K562 (cell line): ENCODE measurements around the gene TNNI2. TPM values are rescaled to one million over a fixed set of nuclear protein-coding genes. Genes with fewer than 3 reads are reported as not detected.

Experiments
- ATAC-seq: fragments of 200-7000 bp; cut with Tn5 transposase; 3 replicates; pipeline ENCODE4 v1.9.1; 2020; ENCODE audit warnings: moderate library complexity
- BruUV-seq: library from RNA; stranded (reverse); fragments of 400-500 nt; replicated peaks from 2 replicates; lab custom pipeline; 2021; lab: Mats Ljungman, UMichigan
- CTCF ChIA-PET: fragments of 300-600 bp; formaldehyde crosslinking; extraction: SDS; loops from one replicate; lab custom pipeline; 2021; ENCODE audit warnings: low intra/inter-chr PET ratio; lab: Yijun Ruan, JAX
- POLR2A ChIA-PET: fragments of 300-600, 350-650 bp; sonication (Branson Sonifier 250); formaldehyde crosslinking; extraction: SDS; loops from one replicate; lab custom pipeline; 2021; ENCODE audit warnings: antibody characterized with exemption, inconsistent platforms; lab: Yijun Ruan, JAX
- DNase-seq, 4 experiments: peaks; one replicate each; pipeline versions ENCODE4 v3.0.0 to v3.0.0-alpha.2; 2011 to 2018; ENCODE audit warnings: low spot score in 3 of 4, mixed read lengths in 3 of 4; ENCODE audit errors: extremely low read depth in 1 of 4
- FAIRE-seq: peaks from 2 replicates; lab custom pipeline; 2011; peaks lifted over from hg19 to GRCh38; lab: Jason Lieb, UNC
- H2AFZ ChIP-seq: 2 replicates; pipeline ENCODE4 v1.6.0; 2011; ENCODE audit warnings: low read depth, low read length, control low read depth, inconsistent platforms
- H3K27ac ChIP-seq: fragments of 200-600 bp; 3 replicates; pipeline ENCODE4 v1.8.0; 2011; ENCODE audit warnings: low read depth, mild to moderate bottlenecking, control low read depth, inconsistent platforms, low read length, moderate library complexity, mixed read lengths; ENCODE audit errors: extremely low read depth
- H3K27me3 ChIP-seq, 2 experiments: fragments of 300-600 bp in 1 of 2; 2 replicates in 1 of 2; 3 replicates in 1 of 2; pipeline versions ENCODE4 v1.6.0 to v1.8.0; 2011; ENCODE audit warnings: inconsistent platforms in 2 of 2, low read length in 2 of 2, mild to moderate bottlenecking in 1 of 2, mixed read lengths in 1 of 2, moderate library complexity in 1 of 2; ENCODE audit not compliant: control insufficient read depth in 2 of 2, insufficient read depth in 2 of 2
- H3K36me3 ChIP-seq: fragments of 300-600 bp; 3 replicates; pipeline ENCODE4 v1.8.0; 2011; ENCODE audit warnings: mild to moderate bottlenecking, low read length, inconsistent platforms; ENCODE audit not compliant: control insufficient read depth, insufficient read depth
- H3K4me1 ChIP-seq, 2 experiments: fragments of 200-600 bp in 1 of 2; replicated peaks in 1 of 2; 2 replicates in 1 of 2; 3 replicates in 1 of 2; pipeline versions ENCODE4 v1.5.1 to v1.8.0; 2011; ENCODE audit warnings: inconsistent platforms in 2 of 2, low read length in 2 of 2, mild to moderate bottlenecking in 1 of 2, mixed read lengths in 1 of 2, moderate library complexity in 1 of 2; ENCODE audit not compliant: control insufficient read depth in 2 of 2, insufficient read depth in 2 of 2
- H3K4me2 ChIP-seq: 2 replicates; pipeline ENCODE4 v1.6.1; 2011; ENCODE audit warnings: low read length, control low read depth, inconsistent platforms, mixed read lengths; ENCODE audit not compliant: insufficient read depth
- H3K4me3 ChIP-seq: fragments of 200-600 bp; sonication (generic), shearing (Covaris generic); 2 replicates; pipeline ENCODE4 v1.5.1; 2016; ENCODE audit warnings: control low read depth, inconsistent platforms
- H3K79me2 ChIP-seq: fragments of 200-600 bp; 3 replicates; pipeline ENCODE4 v1.8.0; 2011; ENCODE audit warnings: low read length, inconsistent platforms; ENCODE audit not compliant: control insufficient read depth, insufficient read depth
- H3K9ac ChIP-seq, 2 experiments: 2 replicates each; pipeline versions ENCODE4 v1.6.0 to v1.6.1; 2011; ENCODE audit warnings: low read depth in 2 of 2, low read length in 2 of 2, control low read depth in 1 of 2, inconsistent platforms in 1 of 2, mild to moderate bottlenecking in 1 of 2, mixed read lengths in 1 of 2; ENCODE audit not compliant: insufficient read depth in 1 of 2
- H3K9me1 ChIP-seq: one replicate; pipeline ENCODE4 v1.6.0; 2011; ENCODE audit warnings: inconsistent platforms, mild to moderate bottlenecking, low read length, moderate library complexity; ENCODE audit not compliant: control insufficient read depth, insufficient read depth
- H3K9me3 ChIP-seq: replicated peaks from 2 replicates; pipeline ENCODE4 v1.5.1; 2011; ENCODE audit warnings: low read depth, low read length, inconsistent platforms; ENCODE audit not compliant: control insufficient read depth, insufficient read depth
- H4K20me1 ChIP-seq: replicated peaks from 2 replicates; pipeline ENCODE4 v1.6.1; 2011; ENCODE audit warnings: low read length, inconsistent platforms, mixed read lengths; ENCODE audit not compliant: control insufficient read depth, insufficient read depth
- ARNT ChIP-seq, 2 experiments: fragments of 450-650 bp; IDR thresholded peaks; 2 replicates each; pipeline ENCODE4 v1.6.1; 2016; ENCODE audit warnings: mild to moderate bottlenecking in 1 of 2
- MAFG ChIP-seq: fragments of 450-650 bp; conservative IDR thresholded peaks from 2 replicates; pipeline ENCODE4 v1.6.1; 2016; ENCODE audit warnings: missing genetic modification characterization, missing compliant biosample characterization
- MCM3 ChIP-seq: fragments of 450-650 bp; IDR thresholded peaks from 2 replicates; pipeline ENCODE4 v1.6.1; 2016
- NFRKB ChIP-seq: fragments of 450-650 bp; IDR thresholded peaks from 2 replicates; pipeline ENCODE4 v1.6.1; 2016; ENCODE audit warnings: low read depth
- RAD51 ChIP-seq: fragments of 450-650 bp; IDR thresholded peaks from 2 replicates; pipeline ENCODE4 v1.7.1; 2016; ENCODE audit warnings: low read depth, mild to moderate bottlenecking, borderline replicate concordance
- RBM15 ChIP-seq: fragments of 200-400 bp; formaldehyde crosslinking; IDR thresholded peaks from 2 replicates; pipeline ENCODE4 v1.6.1; 2018; ENCODE audit warnings: mild to moderate bottlenecking, low read length, moderate library complexity; ENCODE audit not compliant: insufficient read depth
- SMARCA5 ChIP-seq: fragments of 450-650 bp; IDR thresholded peaks from 2 replicates; pipeline ENCODE4 v1.6.1; 2016
- TOE1 ChIP-seq, 2 experiments: fragments of 450-650 bp in 1 of 2; sonication (generic) in 1 of 2; formaldehyde crosslinking in 1 of 2; IDR thresholded peaks; 2 replicates each; pipeline versions ENCODE4 v1.7.1 to v1.8.0; 2016 to 2022; ENCODE audit warnings: borderline replicate concordance in 2 of 2, mild to moderate bottlenecking in 2 of 2, antibody characterized with exemption in 1 of 2, inconsistent platforms in 1 of 2, low read depth in 1 of 2, missing genetic modification reagents in 1 of 2, moderate library complexity in 1 of 2
- ZEB2 ChIP-seq: fragments of 450-650 bp; IDR thresholded peaks from 2 replicates; pipeline ENCODE4 v1.6.1; 2016
- ZNF121 ChIP-seq: sonication (generic); formaldehyde crosslinking; conservative IDR thresholded peaks from 2 replicates; pipeline ENCODE4 v1.8.0; 2022; ENCODE audit warnings: missing genetic modification reagents
- ZNF124 ChIP-seq: sonication (generic); formaldehyde crosslinking; IDR thresholded peaks from 2 replicates; pipeline ENCODE4 v1.8.1; 2022; ENCODE audit warnings: missing genetic modification reagents
- ZNF347 ChIP-seq: fragments of 450-650 bp; formaldehyde crosslinking; IDR thresholded peaks from 2 replicates; pipeline ENCODE4 v1.4.0; 2020; ENCODE audit warnings: low read depth, mild to moderate bottlenecking, moderate library complexity
- WGBS: fragments of 100-300 bp; shearing (Covaris generic); methylation state at CpG from one replicate; pipeline ENCODE4 v1.1.6; 2016; ENCODE audit warnings: low coverage, mixed read lengths; ENCODE audit not compliant: insufficient coverage; ENCODE audit errors: missing lambda C conversion rate; 5-methylcytosine and 5-hydroxymethylcytosine counted together
- in situ Hi-C: fragments of 300-500 bp; cut with MboI; formaldehyde crosslinking; loops from 4 replicates; pipeline ENCODE4 v1.15.0; 2018; ENCODE audit warnings: inconsistent platforms, mixed read lengths
- intact Hi-C: fragments of 100-400 bp; cut with micrococcal nuclease; formaldehyde crosslinking; loops from 2 replicates; pipeline ENCODE4 v1.14.2; 2022
- polyA plus RNA-seq, 8 experiments: library from polyadenylated mRNA; depleted of rRNA in 4 of 8; stranded (reverse) in 5 of 8; unstranded in 3 of 8; fragments of >200 nt; fragmentation: Nextera tagmentation in 2 of 8; fragmentation: Illumina TruSeq in 1 of 8; extraction: Ambion mirVana in 2 of 8; extraction: Trizol in 1 of 8; gene quantifications; 2 replicates each; pipeline versions ENCODE4 v1.2.1 to v1.2.3, GENCODE V29; 2011 to 2014; ENCODE audit warnings: inconsistent platforms in 1 of 8, missing spikeins in 1 of 8
- total RNA-seq, 7 experiments: library from RNA; depleted of rRNA in 6 of 7; stranded (reverse); fragments of >200 nt in 6 of 7; fragmentation: Illumina TruSeq in 2 of 7; extraction: Trizol in 2 of 7; gene quantifications; 2 replicates each; pipeline versions ENCODE4 v1.2.1 to v1.2.3, GENCODE V29; 2011 to 2021; ENCODE audit warnings: low replicate concordance in 1 of 7
- TF ChIP-seq, protein P1 (sequence below): fragments of 250-450 bp; sonication (Bioruptor Pico); IDR thresholded peaks from 2 replicates; pipeline ENCODE4 v1.4.0; 2020; ENCODE audit warnings: mild to moderate bottlenecking
- TF ChIP-seq, protein P2 (sequence below): fragments of 250-450 bp; sonication (Bioruptor Pico); IDR thresholded peaks from 2 replicates; pipeline ENCODE4 v1.8.0; 2022; ENCODE audit warnings: moderate library complexity, mild to moderate bottlenecking, inconsistent platforms
- TF ChIP-seq, protein P3 (sequence below): fragments of 250-450 bp; sonication (Bioruptor Pico); IDR thresholded peaks from 2 replicates; pipeline ENCODE4 v1.4.0; 2020; ENCODE audit warnings: mild to moderate bottlenecking, moderate library complexity

Gene TNNI2
- total and polyA plus RNA-seq, 9 of the 15 experiments (the other 6 are each of a cell fraction or from before 2014, with no cell fraction given), result not detected

DNA sequence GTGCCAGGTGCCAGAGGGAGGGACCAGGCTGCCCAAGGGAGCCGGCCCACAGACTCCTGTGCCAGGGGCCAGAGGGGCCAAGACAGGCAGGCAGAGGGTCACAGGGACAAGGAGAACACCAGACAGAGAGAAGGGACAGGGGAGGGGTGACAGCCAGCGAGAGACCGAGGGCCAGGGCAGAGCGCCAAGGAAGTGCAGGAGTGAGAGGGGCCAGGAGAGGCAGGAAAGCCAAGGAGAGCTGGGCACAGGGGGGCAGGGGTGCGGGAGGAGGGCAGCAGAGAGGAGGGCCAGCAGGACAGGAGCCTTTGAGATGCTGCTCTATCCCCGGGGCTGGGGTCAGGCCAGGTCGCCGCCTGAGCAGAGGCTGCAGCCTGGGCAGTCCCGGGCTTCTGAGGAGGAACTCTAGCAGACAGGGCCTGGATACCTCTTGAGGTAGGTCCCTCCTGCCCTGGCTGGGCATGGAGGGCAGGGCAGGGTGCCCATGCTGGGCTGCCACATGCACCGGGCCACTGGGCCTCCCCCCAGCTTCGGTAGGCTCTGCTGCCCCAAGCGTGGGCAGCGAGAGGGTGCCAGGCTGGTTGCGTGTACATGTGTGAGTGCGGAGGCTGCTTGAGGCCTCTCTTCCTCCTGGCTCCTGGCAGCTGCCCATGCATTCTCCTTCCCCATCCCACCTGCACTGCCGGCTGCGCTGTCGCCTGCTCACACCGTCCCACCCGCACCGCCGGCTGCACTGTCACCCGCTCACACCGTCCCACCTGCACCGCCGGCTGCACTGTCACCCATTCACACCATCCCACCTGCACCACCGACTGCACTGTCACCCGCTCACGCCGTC lies 26.3 kb downstream of the TNNI2 start:
- 4% methylated on average over 28 of the region's 30 CpGs for WGBS
- no peaks in the 10 kb centered on the region for H3K36me3 ChIP-seq
- ChIA-PET POLR2A (no interaction called here), CTCF (interaction anchor here (0.6 kb wide), 1 partner anchor 66 kb away, joined by 3 read pairs; no protein-coding TSS in a partner anchor)
- H3K9ac ChIP-seq, result no peak overlapping the region
- no peaks in the 10 kb centered on the region for H3K9me1 ChIP-seq
- DNase-seq (no peak), ATAC-seq (no peak; the same call in 2 of the 3 replicates), FAIRE-seq (no peak)
- H3K9me3 ChIP-seq, result no peaks in the 10 kb centered on the region
- no peak overlapping the region for H2AFZ ChIP-seq
- no peak overlapping the region for H3K4me2 ChIP-seq
- no TSS peak for BruUV-seq
- no peaks in the 10 kb centered on the region for H3K79me2 ChIP-seq
- peaks cover 15 to 57% of the 10 kb centered on the region in 2 experiments; a peak in 4 of 5 replicates for H3K27me3 ChIP-seq
- intact Hi-C loops, result no loop called here
- no peak overlapping the region for H3K4me3 ChIP-seq
- 0 out of 2 replicates have a peak, but pooled peaks cover 5% of the 10 kb centered on the region for H4K20me1 ChIP-seq
- in situ Hi-C loops, result no loop called here
- no peak overlapping the region for H3K27ac ChIP-seq
- peaks cover 0 to 21% of the 10 kb centered on the region in 2 experiments; a peak in 2 of 5 replicates for H3K4me1 ChIP-seq
- TF ChIP-seq ARNT (IDR thresholded peaks at IDR 0.05) (no peak), ZNF124 (CRISPR knock-in tag) (no peak), SMARCA5 (no peak), ZEB2 (no peak), ZNF121 (CRISPR knock-in tag) (no peak), ZNF347 (CRISPR knock-in tag) (no peak), TOE1 (IDR thresholded peaks at IDR 0.05; ENCODE audit: borderline replicate concordance) (no peak), TOE1 (CRISPR knock-in tag; IDR thresholded peaks at IDR 0.05; ENCODE audit: borderline replicate concordance, low read depth) (no peak), RAD51 (no peak), MAFG (tag) (no peak), RBM15 (no peak), MCM3 (no peak), NFRKB (no peak)
- TF ChIP-seq, protein P1, sequence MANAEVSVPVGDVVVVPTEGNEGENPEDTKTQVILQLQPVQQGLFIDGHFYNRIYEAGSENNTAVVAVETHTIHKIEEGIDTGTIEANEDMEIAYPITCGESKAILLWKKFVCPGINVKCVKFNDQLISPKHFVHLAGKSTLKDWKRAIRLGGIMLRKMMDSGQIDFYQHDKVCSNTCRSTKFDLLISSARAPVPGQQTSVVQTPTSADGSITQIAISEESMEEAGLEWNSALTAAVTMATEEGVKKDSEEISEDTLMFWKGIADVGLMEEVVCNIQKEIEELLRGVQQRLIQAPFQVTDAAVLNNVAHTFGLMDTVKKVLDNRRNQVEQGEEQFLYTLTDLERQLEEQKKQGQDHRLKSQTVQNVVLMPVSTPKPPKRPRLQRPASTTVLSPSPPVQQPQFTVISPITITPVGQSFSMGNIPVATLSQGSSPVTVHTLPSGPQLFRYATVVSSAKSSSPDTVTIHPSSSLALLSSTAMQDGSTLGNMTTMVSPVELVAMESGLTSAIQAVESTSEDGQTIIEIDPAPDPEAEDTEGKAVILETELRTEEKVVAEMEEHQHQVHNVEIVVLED (CRISPR knock-in tag), result no peak
- TF ChIP-seq, protein P2, sequence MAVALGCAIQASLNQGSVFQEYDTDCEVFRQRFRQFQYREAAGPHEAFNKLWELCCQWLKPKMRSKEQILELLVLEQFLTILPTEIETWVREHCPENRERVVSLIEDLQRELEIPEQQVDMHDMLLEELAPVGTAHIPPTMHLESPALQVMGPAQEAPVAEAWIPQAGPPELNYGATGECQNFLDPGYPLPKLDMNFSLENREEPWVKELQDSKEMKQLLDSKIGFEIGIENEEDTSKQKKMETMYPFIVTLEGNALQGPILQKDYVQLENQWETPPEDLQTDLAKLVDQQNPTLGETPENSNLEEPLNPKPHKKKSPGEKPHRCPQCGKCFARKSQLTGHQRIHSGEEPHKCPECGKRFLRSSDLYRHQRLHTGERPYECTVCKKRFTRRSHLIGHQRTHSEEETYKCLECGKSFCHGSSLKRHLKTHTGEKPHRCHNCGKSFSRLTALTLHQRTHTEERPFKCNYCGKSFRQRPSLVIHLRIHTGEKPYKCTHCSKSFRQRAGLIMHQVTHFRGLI (CRISPR knock-in tag), result no peak
- TF ChIP-seq, protein P3, sequence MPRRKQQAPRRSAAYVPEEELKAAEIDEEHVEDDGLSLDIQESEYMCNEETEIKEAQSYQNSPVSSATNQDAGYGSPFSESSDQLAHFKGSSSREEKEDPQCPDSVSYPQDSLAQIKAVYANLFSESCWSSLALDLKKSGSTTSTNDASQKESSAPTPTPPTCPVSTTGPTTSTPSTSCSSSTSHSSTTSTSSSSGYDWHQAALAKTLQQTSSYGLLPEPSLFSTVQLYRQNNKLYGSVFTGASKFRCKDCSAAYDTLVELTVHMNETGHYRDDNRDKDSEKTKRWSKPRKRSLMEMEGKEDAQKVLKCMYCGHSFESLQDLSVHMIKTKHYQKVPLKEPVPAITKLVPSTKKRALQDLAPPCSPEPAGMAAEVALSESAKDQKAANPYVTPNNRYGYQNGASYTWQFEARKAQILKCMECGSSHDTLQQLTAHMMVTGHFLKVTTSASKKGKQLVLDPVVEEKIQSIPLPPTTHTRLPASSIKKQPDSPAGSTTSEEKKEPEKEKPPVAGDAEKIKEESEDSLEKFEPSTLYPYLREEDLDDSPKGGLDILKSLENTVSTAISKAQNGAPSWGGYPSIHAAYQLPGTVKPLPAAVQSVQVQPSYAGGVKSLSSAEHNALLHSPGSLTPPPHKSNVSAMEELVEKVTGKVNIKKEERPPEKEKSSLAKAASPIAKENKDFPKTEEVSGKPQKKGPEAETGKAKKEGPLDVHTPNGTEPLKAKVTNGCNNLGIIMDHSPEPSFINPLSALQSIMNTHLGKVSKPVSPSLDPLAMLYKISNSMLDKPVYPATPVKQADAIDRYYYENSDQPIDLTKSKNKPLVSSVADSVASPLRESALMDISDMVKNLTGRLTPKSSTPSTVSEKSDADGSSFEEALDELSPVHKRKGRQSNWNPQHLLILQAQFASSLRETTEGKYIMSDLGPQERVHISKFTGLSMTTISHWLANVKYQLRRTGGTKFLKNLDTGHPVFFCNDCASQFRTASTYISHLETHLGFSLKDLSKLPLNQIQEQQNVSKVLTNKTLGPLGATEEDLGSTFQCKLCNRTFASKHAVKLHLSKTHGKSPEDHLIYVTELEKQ (CRISPR knock-in tag), result no peak
